ENCODE results near the gene FRMPD4.
"Not testable (repeated sequence)": the region's sequence is repeated elsewhere in the genome, so short reads cannot be mapped to it uniquely, and the experiment has no call there.

FRMPD4 gene

GRCh38 chrX:12494400-12495138 lies 356.3 kb downstream of the FRMPD4 start:
- in situ Hi-C loops (cut with MboI; ENCODE audit: low sequenced_read_pairs): no loop called here

DNA sequence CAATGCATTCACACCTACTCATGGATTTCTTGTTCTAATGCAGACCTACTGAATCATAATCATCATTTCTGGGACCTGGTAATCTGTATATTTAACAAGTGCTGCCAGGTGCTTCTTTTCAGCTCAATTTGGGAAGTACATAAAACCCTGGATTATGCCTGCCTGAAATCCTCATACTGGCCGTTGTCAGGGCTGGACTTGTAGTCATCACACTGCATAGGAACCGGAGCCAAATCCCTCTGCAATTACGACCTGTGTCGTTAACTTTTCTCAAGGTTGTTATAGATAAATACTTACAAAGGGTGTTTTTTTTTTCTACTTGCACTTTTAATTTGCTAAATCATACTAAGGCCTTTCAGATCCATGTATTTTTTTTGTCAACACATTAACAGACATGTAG lies 358.1 kb downstream of the FRMPD4 start:
- in situ Hi-C loops (cut with MboI; ENCODE audit: low sequenced_read_pairs): no loop called here

GRCh38 chrX:12497832-12498591 lies 359.7 kb downstream of the FRMPD4 start:
- in situ Hi-C loops (cut with MboI; ENCODE audit: low sequenced_read_pairs): no loop called here

DNA sequence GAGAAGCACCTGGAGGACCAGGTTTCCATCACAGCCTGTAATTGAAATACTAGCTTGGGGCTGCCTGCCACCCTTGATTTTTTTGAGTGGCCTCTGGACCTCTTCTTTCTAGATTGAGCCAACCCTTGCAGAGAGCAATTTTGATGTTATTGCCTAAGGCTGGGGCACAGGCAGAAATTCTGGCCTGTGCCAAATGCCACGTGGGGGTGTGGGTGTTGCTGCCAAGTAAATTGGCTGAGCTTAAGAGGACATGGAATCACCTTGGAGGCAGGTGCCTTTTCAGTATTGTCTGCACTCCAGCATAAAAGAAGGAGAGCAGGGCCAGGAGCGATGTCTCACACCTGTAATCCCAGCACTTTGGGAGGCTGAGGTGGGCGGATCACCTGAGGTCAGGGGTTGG lies 366.9 kb downstream of the FRMPD4 start:
- in situ Hi-C loops (cut with MboI; ENCODE audit: low sequenced_read_pairs): no loop called here

DNA sequence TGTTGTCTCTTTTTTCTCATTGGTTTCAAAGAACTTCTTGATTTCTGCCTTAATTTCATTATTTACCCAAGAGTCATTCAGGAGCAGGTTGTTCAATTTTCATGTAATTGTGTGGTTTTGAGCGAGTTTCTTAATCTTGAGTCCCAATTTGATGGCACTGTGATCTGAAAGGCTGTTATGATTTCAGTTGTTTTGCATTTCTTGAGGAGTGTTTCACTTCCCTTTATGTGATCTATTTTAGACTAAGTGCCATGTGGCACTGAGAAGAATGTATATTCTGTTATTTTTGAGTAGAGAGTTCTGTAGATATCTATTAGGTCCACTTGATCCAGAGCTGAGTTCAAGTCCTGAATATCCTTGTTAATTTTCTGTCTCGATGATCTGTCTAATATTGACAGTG lies 377.1 kb downstream of the FRMPD4 start:
- in situ Hi-C loops (cut with MboI; ENCODE audit: low sequenced_read_pairs): not testable (repeated sequence)

DNA sequence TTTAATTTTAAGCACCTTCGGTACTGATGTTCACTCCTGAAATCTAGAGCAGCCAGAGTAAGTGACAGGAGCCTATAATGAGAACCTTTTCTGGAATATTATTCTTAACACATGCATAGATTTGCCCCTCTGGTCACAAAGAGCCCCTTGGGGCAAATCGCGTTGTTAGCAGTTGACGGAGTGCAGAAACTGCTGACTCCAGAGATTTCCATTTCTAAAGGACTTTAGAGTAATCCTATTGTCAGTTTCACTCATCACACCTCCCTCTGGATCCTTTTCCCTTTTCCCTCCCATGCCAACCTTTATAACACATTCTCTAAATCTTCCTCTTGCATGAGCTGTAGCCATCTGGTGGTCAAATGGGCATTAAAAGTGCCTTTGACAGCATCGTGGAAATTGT lies 388.0 kb downstream of the FRMPD4 start:
- in situ Hi-C loops (cut with MboI; ENCODE audit: low sequenced_read_pairs): no loop called here

DNA sequence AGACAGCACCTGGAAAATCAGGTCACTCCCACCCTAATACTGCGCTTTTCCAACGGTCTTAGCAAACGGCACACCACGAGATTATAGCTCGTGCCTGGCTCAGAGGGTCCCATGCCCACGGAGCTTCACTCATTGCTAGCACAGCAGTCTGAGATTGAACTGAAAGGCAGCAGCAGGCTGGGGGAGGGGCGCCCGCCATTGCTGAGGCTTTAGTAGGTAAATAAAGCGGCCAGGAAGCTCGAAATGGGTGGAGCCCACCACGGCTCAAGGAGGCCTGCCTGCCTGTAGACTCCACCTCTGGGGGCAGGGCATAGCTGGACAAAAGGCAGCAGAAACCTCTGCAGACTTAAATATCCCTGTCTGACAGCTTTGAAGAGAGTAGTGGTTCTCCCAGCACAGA lies 399.8 kb downstream of the FRMPD4 start:
- in situ Hi-C loops (cut with MboI; ENCODE audit: low sequenced_read_pairs): not testable (repeated sequence)

GRCh38 chrX:12542251-12542650 lies 404.0 kb downstream of the FRMPD4 start:
- in situ Hi-C loops (cut with MboI; ENCODE audit: low sequenced_read_pairs): not testable (repeated sequence)

DNA sequence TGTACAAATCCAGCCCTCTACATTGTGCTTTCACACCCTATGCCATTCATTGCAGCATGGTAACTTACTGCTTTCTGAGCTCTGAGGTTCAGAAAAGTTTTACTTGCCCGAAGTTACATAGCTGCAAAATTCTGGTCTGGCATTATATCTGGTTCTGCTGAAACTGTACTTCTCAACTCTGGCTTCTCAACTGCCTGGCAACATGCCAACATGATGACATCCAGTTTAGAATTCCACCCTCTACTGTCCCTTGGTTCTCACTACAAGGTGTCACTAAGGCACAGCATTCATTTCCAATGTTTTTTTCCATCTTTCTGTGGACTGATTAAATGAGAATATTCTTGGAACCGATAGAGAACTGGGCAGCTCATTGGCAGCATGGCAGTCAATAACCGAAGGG lies 410.1 kb downstream of the FRMPD4 start:
- in situ Hi-C loops (cut with MboI; ENCODE audit: low sequenced_read_pairs): no loop called here

- in situ Hi-C loops (cut with MboI; ENCODE audit: low sequenced_read_pairs): no loop called here
Measured at GRCh38 chrX:12548746-12549145, 410.5 kb downstream of the FRMPD4 start.

DNA sequence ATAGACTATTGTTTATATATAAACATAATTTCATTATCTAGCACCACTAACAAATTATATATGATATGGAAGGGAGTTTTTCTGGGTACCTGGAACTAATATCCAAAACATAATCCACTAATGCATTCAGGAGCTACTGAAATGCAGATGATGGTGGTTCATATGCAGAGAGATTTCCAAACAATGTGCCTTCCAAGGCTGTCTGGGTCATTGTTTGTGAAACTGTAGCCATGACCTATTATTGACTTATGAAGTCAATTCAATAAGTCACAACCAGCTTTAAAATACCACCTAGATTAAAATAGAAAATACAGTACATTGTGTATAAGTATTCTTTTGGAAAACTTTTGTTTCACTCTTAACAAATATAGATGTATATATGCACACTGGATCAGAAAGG lies 415.9 kb downstream of the FRMPD4 start:
- in situ Hi-C loops (cut with MboI; ENCODE audit: low sequenced_read_pairs): no loop called here

DNA sequence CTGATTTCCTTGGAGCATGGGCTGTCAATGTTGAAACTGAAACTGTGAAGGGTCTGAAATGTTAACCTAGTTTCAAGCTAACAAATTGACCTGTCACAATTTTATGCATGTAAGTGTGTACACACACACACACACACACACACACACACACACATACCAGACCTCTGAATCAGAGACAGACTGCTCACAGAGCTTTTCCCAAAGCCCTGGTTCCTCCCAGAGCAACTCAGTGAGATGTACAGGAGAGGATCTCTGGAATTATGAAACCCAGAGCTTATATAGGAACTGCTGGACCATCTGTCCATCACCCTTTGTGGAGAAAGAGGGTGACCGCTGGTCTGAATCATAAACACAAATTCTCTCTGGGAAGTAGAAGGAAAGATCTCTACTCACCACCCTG lies 424.8 kb downstream of the FRMPD4 start:
- in situ Hi-C loops (cut with MboI; ENCODE audit: low sequenced_read_pairs): no loop called here

- in situ Hi-C loops (cut with MboI; ENCODE audit: low sequenced_read_pairs): no loop called here
Measured at GRCh38 chrX:12564221-12564620, 425.9 kb downstream of the FRMPD4 start.

DNA sequence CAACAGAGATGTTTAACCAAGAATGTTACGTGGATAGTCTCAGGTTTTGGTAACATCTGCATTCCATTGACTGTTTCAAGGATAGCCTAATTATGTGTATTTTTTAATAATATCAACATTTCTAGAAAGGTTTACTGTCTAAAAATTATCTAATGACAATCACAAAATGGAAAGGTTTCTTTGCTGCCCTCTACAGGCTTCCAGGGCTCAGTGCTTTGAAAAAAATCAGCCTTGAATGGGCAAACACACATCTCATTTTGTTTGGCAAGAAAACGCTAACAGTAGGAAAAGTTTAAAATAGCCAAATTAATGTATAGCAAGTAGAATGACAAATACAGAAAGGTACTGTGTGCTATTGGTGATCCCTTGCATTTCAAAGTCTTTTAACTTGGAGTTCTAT lies 429.6 kb downstream of the FRMPD4 start:
- in situ Hi-C loops (cut with MboI; ENCODE audit: low sequenced_read_pairs): no loop called here

GRCh38 chrX:12570859-12571501 lies 432.7 kb downstream of the FRMPD4 start:
- in situ Hi-C loops (cut with MboI; ENCODE audit: low sequenced_read_pairs): no loop called here

- in situ Hi-C loops (cut with MboI; ENCODE audit: low sequenced_read_pairs): no loop called here
Measured at GRCh38 chrX:12579311-12579710, 441.0 kb downstream of the FRMPD4 start.

- in situ Hi-C loops (cut with MboI; ENCODE audit: low sequenced_read_pairs): no loop called here
Measured at GRCh38 chrX:12580548-12580947, 442.3 kb downstream of the FRMPD4 start.

DNA sequence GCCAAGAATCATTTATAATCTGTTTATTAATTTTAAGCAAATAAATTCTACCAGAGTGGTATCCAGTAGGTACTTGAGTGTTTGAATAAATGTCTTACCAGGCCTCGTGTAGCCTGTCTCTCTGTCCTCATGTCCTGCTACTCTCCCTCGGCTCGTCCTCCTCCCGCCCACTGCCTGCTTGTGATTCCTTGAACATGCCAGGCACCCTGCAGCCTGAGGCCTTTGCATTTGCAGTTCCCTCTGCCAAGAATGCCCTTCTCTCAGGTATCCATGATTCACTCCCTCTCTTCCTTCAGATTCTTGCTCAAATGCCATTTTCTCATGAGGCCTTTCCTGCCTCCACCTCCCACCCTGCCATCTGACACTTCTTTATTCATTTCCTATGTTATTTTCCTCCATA lies 443.3 kb downstream of the FRMPD4 start:
- in situ Hi-C loops (cut with MboI; ENCODE audit: low sequenced_read_pairs): no loop called here

DNA sequence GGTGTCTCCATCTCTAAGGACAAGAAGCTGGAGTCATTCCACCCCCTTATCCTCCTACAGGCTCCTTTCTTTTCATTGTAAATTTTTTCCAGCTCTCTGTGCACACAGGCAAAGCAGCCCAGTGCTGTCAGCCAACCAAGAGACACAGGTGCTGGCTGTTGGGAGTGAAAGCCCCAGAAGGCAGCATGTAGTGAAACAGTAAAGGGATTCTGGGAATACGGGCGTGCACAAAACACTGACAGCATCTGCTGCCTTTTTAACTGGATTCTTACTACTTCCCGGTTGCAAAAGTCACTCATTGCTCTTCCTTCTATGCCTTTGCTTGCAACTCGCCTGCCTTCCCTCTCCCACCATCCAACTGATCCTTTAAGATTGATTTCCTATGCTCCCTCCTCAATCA lies 444.4 kb downstream of the FRMPD4 start:
- in situ Hi-C loops (cut with MboI; ENCODE audit: low sequenced_read_pairs): no loop called here

DNA sequence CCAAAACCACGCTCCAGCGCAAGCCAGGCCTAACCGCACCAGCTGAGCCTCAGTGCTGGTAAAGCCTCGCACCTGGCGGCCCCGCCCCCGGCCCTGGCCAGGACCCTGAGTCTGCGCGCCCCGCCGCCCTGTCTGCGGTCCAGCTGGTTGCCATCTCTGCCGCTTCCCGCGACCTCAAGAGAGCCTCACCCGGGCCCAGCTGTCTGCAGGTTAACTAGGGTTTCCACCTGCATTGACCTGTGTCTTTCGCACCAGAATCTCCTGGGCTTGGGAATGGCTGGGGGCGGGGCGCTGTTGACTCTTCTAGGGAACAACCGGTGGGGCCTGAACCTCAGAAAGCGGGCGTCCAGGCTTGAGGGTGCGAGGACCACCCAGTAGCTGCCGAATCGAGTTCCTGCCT lies 445.3 kb downstream of the FRMPD4 start:
- in situ Hi-C loops (cut with MboI; ENCODE audit: low sequenced_read_pairs): no loop called here

DNA sequence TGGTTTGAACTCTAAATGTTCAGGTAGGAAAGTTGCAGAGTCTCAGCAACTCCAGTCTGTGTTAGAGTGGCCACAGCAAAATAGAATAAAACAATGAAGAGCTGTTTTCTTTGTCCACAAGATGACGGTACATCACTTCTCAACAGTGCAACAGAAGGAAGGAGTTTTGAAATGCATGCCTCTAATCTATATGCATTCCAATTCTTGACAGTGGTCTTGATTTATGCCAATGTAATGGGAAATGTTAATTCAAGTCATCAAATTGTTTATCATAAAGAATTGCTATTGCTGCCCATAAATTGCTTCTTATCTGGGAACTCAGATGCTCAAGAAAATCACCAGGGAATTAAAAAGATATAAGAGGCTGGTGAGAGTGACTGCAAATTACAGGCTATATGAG lies 457.4 kb downstream of the FRMPD4 start:
- in situ Hi-C loops (cut with MboI; ENCODE audit: low sequenced_read_pairs): no loop called here

DNA sequence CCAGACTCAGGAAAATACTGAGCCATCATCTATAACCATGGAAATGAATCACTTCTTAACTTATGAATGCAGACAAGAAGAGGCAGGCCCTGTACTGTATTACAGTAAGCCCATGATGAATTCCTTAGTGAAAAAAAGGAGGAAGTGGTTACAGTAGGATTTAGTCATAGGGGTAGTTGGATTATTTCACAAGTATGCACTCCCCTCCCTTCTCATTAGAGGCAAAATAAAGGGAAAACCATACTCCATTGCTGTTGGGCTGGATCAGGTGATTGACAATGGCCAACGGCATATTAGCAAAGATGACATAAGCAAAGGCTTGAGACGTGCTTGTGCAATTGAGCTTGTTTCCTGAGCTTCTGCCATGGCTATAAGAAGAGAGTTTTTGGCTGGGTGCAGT lies 471.8 kb downstream of the FRMPD4 start:
- in situ Hi-C loops (cut with MboI; ENCODE audit: low sequenced_read_pairs): no loop called here

Measured in HL-60/S4 treated with phorbol 12-myristate 13-acetate at 8.2 ng/mL for 4 days and 3 days (cell line).